Upper lobe of left lung (tissue), 4 donors: Measurements from ENCODE around the gene CAPN11.
"Not testable (repeated sequence)": the region's sequence is repeated elsewhere in the genome, so short reads cannot be mapped to it uniquely, and the experiment has no call there.

Source experiments
- POLR2A ChIP-seq, 4 donors: fragments of 450-650 bp; IDR thresholded peaks; one replicate each; pipeline ENCODE4 v1.5.1; 2016 to 2017; ENCODE audit warnings: antibody characterized with exemption in 4 of 4, mild to moderate bottlenecking in 2 of 4
- TF ChIP-seq, protein P1 (sequence below), 6 experiments: fragments of 450-650 bp in 4 of 6; fragments of 200-600 bp in 2 of 6; sonication (generic) in 2 of 6; IDR thresholded peaks; one replicate each; pipeline ENCODE4 v1.5.1; 2016 to 2019; ENCODE audit warnings: antibody characterized with exemption in 6 of 6

- TF ChIP-seq, protein P1, sequence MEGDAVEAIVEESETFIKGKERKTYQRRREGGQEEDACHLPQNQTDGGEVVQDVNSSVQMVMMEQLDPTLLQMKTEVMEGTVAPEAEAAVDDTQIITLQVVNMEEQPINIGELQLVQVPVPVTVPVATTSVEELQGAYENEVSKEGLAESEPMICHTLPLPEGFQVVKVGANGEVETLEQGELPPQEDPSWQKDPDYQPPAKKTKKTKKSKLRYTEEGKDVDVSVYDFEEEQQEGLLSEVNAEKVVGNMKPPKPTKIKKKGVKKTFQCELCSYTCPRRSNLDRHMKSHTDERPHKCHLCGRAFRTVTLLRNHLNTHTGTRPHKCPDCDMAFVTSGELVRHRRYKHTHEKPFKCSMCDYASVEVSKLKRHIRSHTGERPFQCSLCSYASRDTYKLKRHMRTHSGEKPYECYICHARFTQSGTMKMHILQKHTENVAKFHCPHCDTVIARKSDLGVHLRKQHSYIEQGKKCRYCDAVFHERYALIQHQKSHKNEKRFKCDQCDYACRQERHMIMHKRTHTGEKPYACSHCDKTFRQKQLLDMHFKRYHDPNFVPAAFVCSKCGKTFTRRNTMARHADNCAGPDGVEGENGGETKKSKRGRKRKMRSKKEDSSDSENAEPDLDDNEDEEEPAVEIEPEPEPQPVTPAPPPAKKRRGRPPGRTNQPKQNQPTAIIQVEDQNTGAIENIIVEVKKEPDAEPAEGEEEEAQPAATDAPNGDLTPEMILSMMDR (IDR thresholded peaks at IDR 0.05), result not testable (repeated sequence)
- not testable (repeated sequence) for TF ChIP-seq POLR2A (IDR thresholded peaks at IDR 0.05)
Measured at GRCh38 chr6:44231426-44231825, 72.8 kb downstream of the CAPN11 start.
